PC-9 (cell line): Measurements from ENCODE around the gene CUL1. TPM values are rescaled to one million over a fixed set of nuclear protein-coding genes. Genes with fewer than 3 reads are reported as not detected.

Source experiments
- BruUV-seq: library from RNA; stranded (reverse); fragments of 400-500 nt; replicated peaks from 2 replicates; lab custom pipeline; 2021; lab: Mats Ljungman, UMichigan
- CTCF ChIA-PET: fragments of 300-600 bp; sonication (Branson Sonifier 250); formaldehyde crosslinking; loops from one replicate; lab custom pipeline; 2022; ENCODE audit warnings: antibody characterized with exemption; lab: Charles Lee
- POLR2A ChIA-PET: fragments of 300-600 bp; sonication (Branson Sonifier 250); formaldehyde crosslinking; loops from one replicate; lab custom pipeline; 2022; ENCODE audit warnings: antibody characterized with exemption; ENCODE audit not compliant: unreplicated experiment; lab: Charles Lee
- DNase-seq, 2 experiments: peaks; one replicate each; pipeline versions ENCODE4 v3.0.0 to v3.0.0-alpha.2; 2015 to 2022; ENCODE audit warnings: mixed read lengths in 1 of 2
- H2AFZ ChIP-seq: fragments of 200-600 bp; sonication (generic); 2 replicates; pipeline ENCODE4 v1.8.1; 2017; ENCODE audit warnings: antibody characterized with exemption
- H3F3A ChIP-seq: fragments of 200-600 bp; sonication (generic); 2 replicates; pipeline ENCODE4 v1.8.1; 2017; ENCODE audit warnings: antibody characterized with exemption, mild to moderate bottlenecking, low read depth; ENCODE audit not compliant: insufficient read depth
- H3K27ac ChIP-seq: fragments of 200-600 bp; sonication (generic); 2 replicates; pipeline ENCODE4 v1.6.1; 2016; ENCODE audit warnings: mixed run types
- H3K27me3 ChIP-seq: fragments of 200-600 bp; sonication (generic); 2 replicates; pipeline ENCODE4 v1.6.1; 2016; ENCODE audit warnings: low read depth, mixed run types; ENCODE audit not compliant: insufficient read depth
- H3K36me3 ChIP-seq: fragments of 200-600 bp; sonication (generic); 2 replicates; pipeline ENCODE4 v1.6.1; 2016; ENCODE audit warnings: low read depth, mixed run types
- H3K4me1 ChIP-seq: fragments of 200-600 bp; sonication (generic); replicated peaks from 2 replicates; pipeline ENCODE4 v1.6.1; 2016; ENCODE audit warnings: mixed run types; ENCODE audit not compliant: insufficient read depth
- H3K4me2 ChIP-seq: fragments of 200-600 bp; sonication (generic); 2 replicates; pipeline ENCODE4 v1.6.1; 2017; ENCODE audit warnings: mixed run types
- H3K4me3 ChIP-seq: fragments of 200-600 bp; sonication (generic); 2 replicates; pipeline ENCODE4 v1.6.1; 2016; ENCODE audit warnings: mixed run types
- H3K79me2 ChIP-seq: fragments of 200-600 bp; sonication (generic); 2 replicates; pipeline ENCODE4 v1.6.1; 2017; ENCODE audit warnings: low read depth, mixed run types
- H3K9me2 ChIP-seq: fragments of 200-600 bp; sonication (generic); 2 replicates; pipeline ENCODE4 v1.8.1; 2017; ENCODE audit warnings: mild to moderate bottlenecking; ENCODE audit not compliant: insufficient read depth
- H3K9me3 ChIP-seq: fragments of 200-600 bp; sonication (generic); 2 replicates; pipeline ENCODE4 v1.8.1; 2016; ENCODE audit warnings: low read depth; ENCODE audit not compliant: insufficient read depth
- H4K20me1 ChIP-seq: fragments of 200-600 bp; sonication (generic); 2 replicates; pipeline ENCODE4 v1.8.1; 2017; ENCODE audit not compliant: insufficient read depth
- EZH2 ChIP-seq: fragments of 200-600 bp; sonication (generic); IDR thresholded peaks from 2 replicates; pipeline ENCODE4 v1.8.0; 2017; ENCODE audit warnings: antibody characterized with exemption, low read depth
- intact Hi-C: fragments of 100-400 bp; cut with micrococcal nuclease; formaldehyde crosslinking; loops from one replicate; pipeline ENCODE4 v1.10.0; 2022; ENCODE audit not compliant: unreplicated experiment
- total RNA-seq: library from RNA; stranded (reverse); gene quantifications from 2 replicates; pipeline ENCODE4 v1.2.3, GENCODE V29; 2021
- TF ChIP-seq, protein P1 (sequence below): fragments of 200-600 bp; sonication (generic); conservative IDR thresholded peaks from 2 replicates; pipeline ENCODE4 v1.6.1; 2017; ENCODE audit warnings: mixed run types, antibody characterized with exemption, mild to moderate bottlenecking, moderate library complexity

Gene CUL1
- total RNA-seq, 1 experiment from 2014 or later = 78.3 TPM

DNA sequence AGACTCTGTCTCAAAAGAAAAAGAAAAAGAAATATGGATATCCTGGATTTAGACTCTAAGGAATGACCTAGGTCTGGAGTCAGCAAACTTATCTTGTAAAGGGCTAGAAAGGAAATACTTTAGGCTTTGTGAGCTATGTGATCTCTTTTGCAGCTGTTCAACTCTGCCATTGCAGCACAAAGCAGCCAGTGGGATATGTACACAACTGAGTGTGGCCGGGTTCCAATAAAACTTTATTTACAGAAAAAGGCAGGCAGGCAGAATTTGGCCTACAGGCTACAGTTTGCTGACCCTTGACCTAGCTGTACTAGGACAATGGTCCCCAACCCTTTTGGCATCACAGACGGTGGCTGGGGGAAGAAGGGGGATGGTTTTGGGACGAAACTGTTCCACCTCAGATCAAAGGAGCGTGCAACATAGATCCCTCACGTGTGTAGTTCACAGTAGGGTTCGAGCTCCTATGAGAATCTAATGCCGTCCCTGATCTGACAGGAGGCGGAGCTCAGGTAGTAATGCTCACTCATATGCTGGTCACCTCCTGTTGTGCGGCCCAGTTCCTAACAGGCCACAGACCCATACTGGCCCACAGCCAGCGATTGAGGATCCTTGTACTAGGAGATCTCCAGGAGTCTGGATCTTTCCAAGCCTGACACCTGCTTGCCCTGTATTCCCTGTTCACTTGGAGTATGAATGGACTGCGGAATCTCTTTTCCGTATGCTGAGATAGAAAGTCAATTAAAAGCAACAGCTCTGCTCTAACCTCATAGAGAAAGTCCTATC lies 63.0 kb downstream of the CUL1 start:
- Histone ChIP-seq H3K9me2 (no peaks in the 10 kb centered on the region), H3K27ac (no peak overlapping the region), H3K79me2 (no peaks in the 10 kb centered on the region), H3K36me3 (peaks cover 25% of the 10 kb centered on the region; the same call in 1 of the 2 replicates), H4K20me1 (no peaks in the 10 kb centered on the region; the same call in 1 of the 2 replicates), H3K4me2 (no peak overlapping the region), H3F3A (0 out of 2 replicates have a peak, but pooled peaks cover 10% of the 10 kb centered on the region), H3K4me1 (no peaks in the 10 kb centered on the region), H3K9me3 (no peaks in the 10 kb centered on the region), H2AFZ (no peak overlapping the region), H3K27me3 (no peaks in the 10 kb centered on the region), H3K4me3 (no peak overlapping the region)
- POLR2A ChIA-PET = no interaction called here
- intact Hi-C loops = no loop called here
- TF ChIP-seq, protein P1, sequence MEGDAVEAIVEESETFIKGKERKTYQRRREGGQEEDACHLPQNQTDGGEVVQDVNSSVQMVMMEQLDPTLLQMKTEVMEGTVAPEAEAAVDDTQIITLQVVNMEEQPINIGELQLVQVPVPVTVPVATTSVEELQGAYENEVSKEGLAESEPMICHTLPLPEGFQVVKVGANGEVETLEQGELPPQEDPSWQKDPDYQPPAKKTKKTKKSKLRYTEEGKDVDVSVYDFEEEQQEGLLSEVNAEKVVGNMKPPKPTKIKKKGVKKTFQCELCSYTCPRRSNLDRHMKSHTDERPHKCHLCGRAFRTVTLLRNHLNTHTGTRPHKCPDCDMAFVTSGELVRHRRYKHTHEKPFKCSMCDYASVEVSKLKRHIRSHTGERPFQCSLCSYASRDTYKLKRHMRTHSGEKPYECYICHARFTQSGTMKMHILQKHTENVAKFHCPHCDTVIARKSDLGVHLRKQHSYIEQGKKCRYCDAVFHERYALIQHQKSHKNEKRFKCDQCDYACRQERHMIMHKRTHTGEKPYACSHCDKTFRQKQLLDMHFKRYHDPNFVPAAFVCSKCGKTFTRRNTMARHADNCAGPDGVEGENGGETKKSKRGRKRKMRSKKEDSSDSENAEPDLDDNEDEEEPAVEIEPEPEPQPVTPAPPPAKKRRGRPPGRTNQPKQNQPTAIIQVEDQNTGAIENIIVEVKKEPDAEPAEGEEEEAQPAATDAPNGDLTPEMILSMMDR = no peak
- no peak for TF ChIP-seq EZH2
- CTCF ChIA-PET = no interaction called here
- no peak for DNase-seq
- no TSS peak for BruUV-seq

DNA sequence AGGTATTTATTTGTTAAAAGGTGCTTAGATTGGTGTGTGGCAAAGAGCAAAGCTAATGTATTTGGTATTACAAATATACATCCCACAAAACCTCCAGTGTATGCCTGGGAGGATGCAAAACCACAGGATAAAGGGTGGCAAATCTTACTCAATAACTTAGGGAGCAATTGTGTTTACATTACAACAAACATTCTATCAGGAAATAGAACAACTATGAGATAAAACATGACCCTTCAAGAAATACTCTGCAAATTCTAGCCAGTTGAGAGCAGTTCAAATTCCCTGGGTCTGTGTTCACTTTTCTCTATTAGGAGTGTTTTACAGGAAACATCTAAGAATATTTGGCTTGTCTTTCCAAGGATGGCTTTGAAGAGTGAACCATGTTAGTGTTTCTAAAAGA lies 64.9 kb downstream of the CUL1 start:
- H2AFZ ChIP-seq = no peak overlapping the region
- no peaks in the 10 kb centered on the region for H3K79me2 ChIP-seq
- ChIA-PET POLR2A (no interaction called here), CTCF (no interaction called here)
- no peak overlapping the region for H3K27ac ChIP-seq
- intact Hi-C loops = no loop called here
- no peaks in the 10 kb centered on the region for H3K27me3 ChIP-seq
- no peaks in the 10 kb centered on the region; the same call in 1 of the 2 replicates for H4K20me1 ChIP-seq
- TF ChIP-seq EZH2 = no peak
- TF ChIP-seq, protein P1 = no peak
- no TSS peak for BruUV-seq
- no peak for DNase-seq
- H3F3A ChIP-seq = peaks cover 10% of the 10 kb centered on the region; the same call in 1 of the 2 replicates
- no peaks in the 10 kb centered on the region for H3K9me2 ChIP-seq
- no peaks in the 10 kb centered on the region for H3K9me3 ChIP-seq
- H3K4me1 ChIP-seq = no peaks in the 10 kb centered on the region
- no peak overlapping the region for H3K4me2 ChIP-seq
- H3K4me3 ChIP-seq = no peak overlapping the region
- peaks cover 35% of the 10 kb centered on the region for H3K36me3 ChIP-seq

DNA sequence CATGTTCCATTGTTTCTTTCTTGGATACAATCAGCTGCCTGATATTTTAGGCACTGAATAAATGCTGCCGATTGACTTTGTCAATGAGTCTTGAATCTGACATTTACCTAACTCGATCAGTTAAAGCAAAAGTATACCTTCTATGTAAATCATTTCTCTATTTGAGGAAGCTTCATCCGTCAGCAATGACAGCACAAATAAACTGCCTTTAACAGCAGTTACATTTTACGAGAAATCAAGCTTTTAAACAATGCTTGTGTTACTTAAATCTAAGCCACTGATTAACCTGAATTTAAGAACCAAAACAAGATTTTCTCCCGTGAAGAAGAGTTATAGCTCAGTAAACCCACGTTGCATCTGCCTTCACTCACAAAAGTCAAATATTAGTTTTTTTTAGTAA lies 71.3 kb downstream of the CUL1 start:
- TF ChIP-seq, protein P1 = no peak
- TF ChIP-seq EZH2 = no peak
- Histone ChIP-seq H3K4me1 (peaks cover 19% of the 10 kb centered on the region), H3K4me2 (no peak overlapping the region), H3K36me3 (peaks cover 48% of the 10 kb centered on the region), H3K9me2 (no peaks in the 10 kb centered on the region), H3K27ac (peak overlapping the region; percentile 13; the same call in 1 of the 2 replicates), H3K9me3 (no peaks in the 10 kb centered on the region), H2AFZ (no peak overlapping the region), H3K79me2 (peaks cover 13% of the 10 kb centered on the region), H3K27me3 (no peaks in the 10 kb centered on the region), H4K20me1 (peaks cover 14% of the 10 kb centered on the region), H3K4me3 (no peak overlapping the region), H3F3A (peaks cover 40% of the 10 kb centered on the region; the same call in 1 of the 2 replicates)
- ChIA-PET POLR2A (no interaction called here), CTCF (interaction anchor here (0.5 kb wide), 1 partner anchor 1063 kb away, joined by 3 read pairs; no protein-coding TSS in a partner anchor)
- intact Hi-C loops = loop anchor here (5.0 kb wide), 1 partner anchor 193 kb away; no protein-coding TSS in a partner anchor
- DNase-seq = no peak
- BruUV-seq = no TSS peak
